RPMI7951 (cell line): ENCODE results near the gene FDX1. TPM values are rescaled to one million over a fixed set of nuclear protein-coding genes. Genes with fewer than 3 reads are reported as not detected.

Experiments
- DNase-seq: peaks from one replicate; pipeline ENCODE4 v3.0.0-alpha.2; 2012; ENCODE audit warnings: low read depth
- total RNA-seq: library from RNA; depleted of rRNA; stranded (reverse); fragments of >200 nt; shearing (Covaris generic); gene quantifications from 2 replicates; pipeline ENCODE4 v1.2.3, GENCODE V29; 2014; rRNA removed

The FDX1 gene
- total RNA-seq, 1 experiment from 2014 or later, result 9.3 TPM

- DNase-seq, result no peak
Measured at GRCh38 chr11:110507328-110507727, 77.6 kb downstream of the FDX1 start.

- DNase-seq, result no peak
Measured at GRCh38 chr11:110508786-110509185, 79.0 kb downstream of the FDX1 start.

GRCh38 chr11:110509472-110509871 is 79.7 kb downstream of the FDX1 start:
- DNase-seq, result no peak

GRCh38 chr11:110512026-110512425 is 82.3 kb downstream of the FDX1 start:
- DNase-seq, result no peak

- no peak for DNase-seq
Measured at GRCh38 chr11:110513259-110513801, 83.6 kb downstream of the FDX1 start.

DNA sequence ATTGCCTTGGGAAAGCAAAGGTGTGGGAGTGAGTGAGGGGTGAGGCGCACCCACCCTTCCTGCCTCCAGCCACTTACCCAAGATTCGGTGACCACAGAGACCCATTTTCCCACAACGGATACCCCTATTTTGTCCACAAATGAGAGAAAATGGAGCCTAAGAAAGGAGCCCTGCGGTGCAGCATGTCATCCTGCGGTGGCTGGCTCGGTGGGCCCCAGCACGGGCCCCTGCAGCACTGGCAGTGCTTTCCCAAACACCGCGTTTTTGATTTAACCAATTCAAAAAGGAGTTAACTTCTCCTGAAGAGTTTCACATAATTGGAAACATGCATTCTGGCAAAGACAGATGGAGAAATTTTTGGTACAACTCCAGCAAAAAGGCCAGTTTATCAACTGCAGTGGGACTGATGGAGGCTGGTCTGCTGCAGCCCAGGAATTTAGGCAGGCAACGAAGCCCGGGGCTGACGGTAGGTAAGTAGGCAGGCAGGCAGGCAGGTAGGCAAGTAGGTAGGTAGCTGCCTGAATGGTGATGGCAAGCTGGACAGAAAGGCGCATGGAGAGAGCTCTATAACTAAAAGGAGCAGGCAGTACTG is 84.2 kb downstream of the FDX1 start:
- no peak for DNase-seq

Other genes with a start within 250 kb of the FDX1 start
- gene RDX, start 133.3 kb upstream of the FDX1 start, total RNA-seq, result 100 and 125 TPM in 2 replicates